GM19372 (cell line): ENCODE measurements around the gene NTM.
"Not testable (repeated sequence)": the region's sequence is repeated elsewhere in the genome, so short reads cannot be mapped to it uniquely, and the experiment has no call there.

Source experiments
- ATAC-seq: cut with Tn5 transposase; IDR thresholded peaks from one replicate; pipeline ENCODE4 v1.9.1; 2021; ENCODE audit warnings: mild to moderate bottlenecking, low read depth, moderate library complexity; ENCODE audit not compliant: unreplicated experiment

The NTM gene

GRCh38 chr11:132336781-132337535 is 966.5 kb downstream of the NTM start:
- no peak for ATAC-seq

- ATAC-seq = no peak
Measured at GRCh38 chr11:132337819-132338416, 967.5 kb downstream of the NTM start.

- no peak for ATAC-seq
Measured at GRCh38 chr11:132342408-132342807, 972.0 kb downstream of the NTM start.

GRCh38 chr11:132343445-132344175 is 973.2 kb downstream of the NTM start:
- ATAC-seq = no peak

- ATAC-seq = no peak
Measured at GRCh38 chr11:132346558-132347148, 976.2 kb downstream of the NTM start.

- no peak for ATAC-seq
Measured at GRCh38 chr11:132347156-132348090, 977.0 kb downstream of the NTM start.

GRCh38 chr11:132349811-132350733 is 979.7 kb downstream of the NTM start:
- no peak for ATAC-seq

- ATAC-seq = no peak
Measured at GRCh38 chr11:132351050-132351449, 980.6 kb downstream of the NTM start.

GRCh38 chr11:132352497-132352896 is 982.1 kb downstream of the NTM start:
- no peak for ATAC-seq

- no peak for ATAC-seq
Measured at GRCh38 chr11:132353255-132353654, 982.8 kb downstream of the NTM start.

- ATAC-seq = no peak
Measured at GRCh38 chr11:132357811-132358572, 987.6 kb downstream of the NTM start.

- ATAC-seq = no peak
Measured at GRCh38 chr11:132358573-132358953, 988.1 kb downstream of the NTM start.

GRCh38 chr11:132361011-132361550 is 990.7 kb downstream of the NTM start:
- ATAC-seq = no peak

GRCh38 chr11:132365650-132366049 is 995.2 kb downstream of the NTM start:
- ATAC-seq = no peak

GRCh38 chr11:132367293-132367692 is 996.9 kb downstream of the NTM start:
- ATAC-seq = no peak

- not testable (repeated sequence) for ATAC-seq
Measured at GRCh38 chr11:132370114-132370513, 999.7 kb downstream of the NTM start.

- no peak for ATAC-seq
Measured at GRCh38 chr11:132373405-132374143, 1003.2 kb downstream of the NTM start.
